HCT116 (cell line): ENCODE results near the gene TTC23L. TPM values are rescaled to one million over a fixed set of nuclear protein-coding genes. Genes with fewer than 3 reads are reported as not detected.

Source experiments
- ATAC-seq: fragments of 200-7000 bp; cut with Tn5 transposase; 2 replicates; pipeline ENCODE4 v1.9.1; 2020; ENCODE audit warnings: mild to moderate bottlenecking, moderate library complexity
- BruUV-seq: library from RNA; stranded (reverse); fragments of 400-500 nt; replicated peaks from 2 replicates; lab custom pipeline; 2021; lab: Mats Ljungman, UMichigan
- CTCF ChIA-PET: fragments of 300-600 bp; sonication (Branson Sonifier 250); formaldehyde crosslinking; loops from one replicate; lab custom pipeline; 2021; ENCODE audit warnings: antibody characterized with exemption; lab: Charles Lee
- POLR2A ChIA-PET: fragments of 300-600, 350-600 bp; sonication (Branson Sonifier 250); formaldehyde crosslinking; loops from one replicate; lab custom pipeline; 2021; ENCODE audit warnings: antibody characterized with exemption; lab: Charles Lee
- RAD21 ChIA-PET, 2 experiments: fragments of 300-600 bp; sonication (Branson Sonifier 250); formaldehyde crosslinking; loops; one replicate each; lab custom pipeline; 2023; ENCODE audit warnings: low total read pairs in 2 of 2; ENCODE audit not compliant: uncharacterized antibody in 2 of 2, unreplicated experiment in 2 of 2, low non-redundant PET in 1 of 2; lab: Charles Lee
- DNase-seq: peaks from one replicate; pipeline ENCODE4 v3.0.0-alpha.2; 2010; ENCODE audit warnings: low read depth, low spot score
- H2AFZ ChIP-seq: fragments of 200-600 bp; shearing (Covaris generic), sonication (generic); 2 replicates; pipeline ENCODE4 v1.6.1; 2017; ENCODE audit warnings: low read depth, mixed run types, mixed read lengths, antibody characterized with exemption, low read length; ENCODE audit not compliant: poor library complexity, severe bottlenecking
- H3K27ac ChIP-seq: 2 replicates; pipeline ENCODE4 v1.5.1; 2012; ENCODE audit warnings: low read depth, low read length
- H3K27me3 ChIP-seq: fragments of 200-600 bp; sonication (generic); 2 replicates; pipeline ENCODE4 v1.6.1; 2016; ENCODE audit warnings: mixed run types, low read length, mixed read lengths; ENCODE audit not compliant: insufficient read depth
- H3K36me3 ChIP-seq, 2 experiments: fragments of 200-500 bp in 1 of 2; fragments of 200-600 bp in 1 of 2; sonication (Bioruptor generic) in 1 of 2; sonication (generic) in 1 of 2; 2 replicates each; pipeline versions ENCODE4 v1.5.1 to v1.6.1; 2014 to 2016; ENCODE audit warnings: low read length in 2 of 2, inconsistent platforms in 1 of 2, mixed read lengths in 1 of 2, mixed run types in 1 of 2; ENCODE audit not compliant: insufficient read depth in 2 of 2, control insufficient read depth in 1 of 2
- H3K4me1 ChIP-seq, 2 experiments: fragments of 200-600 bp in 1 of 2; sonication (generic) in 1 of 2; 2 replicates each; pipeline versions ENCODE4 v1.5.1 to v1.6.1; 2012 to 2017; ENCODE audit warnings: low read length in 2 of 2, inconsistent platforms in 1 of 2, mild to moderate bottlenecking in 1 of 2, mixed read lengths in 1 of 2, mixed run types in 1 of 2, moderate library complexity in 1 of 2; ENCODE audit not compliant: insufficient read depth in 2 of 2, control insufficient read depth in 1 of 2
- H3K4me2 ChIP-seq: fragments of 200-600 bp; sonication (generic); 2 replicates; pipeline ENCODE4 v1.6.1; 2017; ENCODE audit warnings: mixed run types, low read length, mixed read lengths
- H3K4me3 ChIP-seq, 2 experiments: fragments of 200-600 bp in 1 of 2; sonication (generic) in 1 of 2; replicated peaks in 1 of 2; 2 replicates each; pipeline ENCODE4 v1.5.1; 2011 to 2016; ENCODE audit warnings: low read length in 2 of 2, control low read depth in 1 of 2, low read depth in 1 of 2, mild to moderate bottlenecking in 1 of 2, mixed read lengths in 1 of 2, mixed run types in 1 of 2
- H3K79me2 ChIP-seq: fragments of 200-600 bp; sonication (generic); 2 replicates; pipeline ENCODE4 v1.6.1; 2017; ENCODE audit warnings: mild to moderate bottlenecking, mixed run types, low read length, moderate library complexity, mixed read lengths; ENCODE audit not compliant: insufficient read depth
- H3K9ac ChIP-seq: fragments of 200-600 bp; sonication (generic); 2 replicates; pipeline ENCODE4 v1.6.1; 2016; ENCODE audit warnings: low read length, mixed read lengths
- H3K9me2 ChIP-seq: fragments of 200-600 bp; sonication (generic), shearing (Covaris generic); 2 replicates; pipeline ENCODE4 v1.6.1; 2017; ENCODE audit warnings: mixed run types, mild to moderate bottlenecking, moderate library complexity; ENCODE audit not compliant: insufficient read depth
- H3K9me3 ChIP-seq, 2 experiments: fragments of 200-500 bp in 1 of 2; fragments of 200-600 bp in 1 of 2; sonication (Bioruptor generic) in 1 of 2; sonication (generic) in 1 of 2; 2 replicates each; pipeline ENCODE4 v1.6.1; 2014 to 2017; ENCODE audit warnings: low read length in 2 of 2, mixed read lengths in 2 of 2, inconsistent platforms in 1 of 2, low read depth in 1 of 2, mild to moderate bottlenecking in 1 of 2, mixed run types in 1 of 2, moderate library complexity in 1 of 2; ENCODE audit not compliant: control insufficient read depth in 1 of 2, insufficient read depth in 1 of 2
- H4K20me1 ChIP-seq: fragments of 200-600 bp; sonication (generic), shearing (Covaris generic); 2 replicates; pipeline ENCODE4 v1.6.1; 2017; ENCODE audit warnings: mixed run types, mild to moderate bottlenecking, moderate library complexity; ENCODE audit not compliant: insufficient read depth
- CEBPB ChIP-seq: IDR thresholded peaks from 2 replicates; pipeline ENCODE4 v1.6.1; 2012; ENCODE audit warnings: low read depth
- CTCF ChIP-seq, 3 experiments: fragments of 200-600 bp in 1 of 3; sonication (generic) in 1 of 3; IDR thresholded peaks in 2 of 3; conservative IDR thresholded peaks in 1 of 3; 2 replicates each; pipeline ENCODE4 v1.5.1; 2012 to 2017; ENCODE audit warnings: low read depth in 2 of 3, low read length in 2 of 3, antibody characterized with exemption in 1 of 3, borderline replicate concordance in 1 of 3, control low read depth in 1 of 3, mild to moderate bottlenecking in 1 of 3, mixed read lengths in 1 of 3, mixed run types in 1 of 3, moderate library complexity in 1 of 3; ENCODE audit not compliant: insufficient read depth in 1 of 3
- ELF1 ChIP-seq: IDR thresholded peaks from 2 replicates; pipeline ENCODE4 v1.6.1; 2012; ENCODE audit warnings: low read depth, borderline replicate concordance
- EZH2 ChIP-seq: fragments of 200-600 bp; sonication (generic); IDR thresholded peaks from 2 replicates; pipeline ENCODE4 v1.6.1; 2017; ENCODE audit warnings: antibody characterized with exemption, mixed run types
- JUND ChIP-seq: IDR thresholded peaks from 2 replicates; pipeline ENCODE4 v1.6.1; 2012
- MAX ChIP-seq: IDR thresholded peaks from 2 replicates; pipeline ENCODE4 v1.6.1; 2012
- SIN3A ChIP-seq: IDR thresholded peaks from 2 replicates; pipeline ENCODE4 v1.6.1; 2012; ENCODE audit warnings: low read depth
- TCF7L2 ChIP-seq: IDR thresholded peaks from 2 replicates; pipeline ENCODE4 v1.7.0; 2011; ENCODE audit warnings: borderline replicate concordance, inconsistent platforms; ENCODE audit not compliant: insufficient read depth, insufficient read length; ENCODE audit errors: extremely low read depth
- ZBTB33 ChIP-seq: IDR thresholded peaks from 2 replicates; pipeline ENCODE4 v1.6.1; 2011; ENCODE audit warnings: mild to moderate bottlenecking, low read length, moderate library complexity; ENCODE audit not compliant: insufficient replicate concordance; ENCODE audit errors: extremely low read depth
- ZNF274 ChIP-seq: fragments of 200-500 bp; sonication (Bioruptor generic); IDR thresholded peaks from 2 replicates; pipeline ENCODE4 v1.6.1; 2014; ENCODE audit warnings: mild to moderate bottlenecking, low read depth, low read length, inconsistent platforms
- intact Hi-C: fragments of 100-400 bp; cut with micrococcal nuclease; formaldehyde crosslinking; loops from 2 replicates; pipeline ENCODE4 v1.10.0; 2022
- total RNA-seq: library from RNA; stranded (reverse); gene quantifications from one replicate; pipeline ENCODE4 v1.2.1, GENCODE V29; 2021; ENCODE audit not compliant: unreplicated experiment

The TTC23L gene
- total RNA-seq, 1 experiment from 2014 or later = 1.0 TPM

- H3K27ac ChIP-seq = no peak overlapping the region
- TF ChIP-seq CTCF (IDR thresholded peaks at IDR 0.05 in 2 of 3, conservative IDR thresholded peaks at IDR 0.05 in 1 of 3; ENCODE audit: borderline replicate concordance in 1 of 3, insufficient read depth in 1 of 3, low read depth in 2 of 3, low read length in 2 of 3) = no peak
- no peak for TF ChIP-seq ZNF274
- no peak for TF ChIP-seq EZH2
- TF ChIP-seq TCF7L2 = no peak
- TF ChIP-seq CEBPB = no peak
- TF ChIP-seq JUND = no peak
- no peak for TF ChIP-seq SIN3A
- no peak for TF ChIP-seq ZBTB33
- TF ChIP-seq MAX = no peak
- no peak for TF ChIP-seq ELF1
- TF ChIP-seq, all 23 proteins: peak for 0
- peaks cover 4% of the 10 kb centered on the region; the same call in 1 of the 2 replicates for H3K9me2 ChIP-seq
- H3K79me2 ChIP-seq = no peaks in the 10 kb centered on the region
- no peak overlapping the region for H3K4me3 ChIP-seq
- CTCF ChIA-PET = no interaction called here
- DNase-seq (no peak), ATAC-seq (no peak)
- no peak overlapping the region for H3K9ac ChIP-seq
- H2AFZ ChIP-seq = no peak overlapping the region
- H3K27me3 ChIP-seq = no peaks in the 10 kb centered on the region
- no peaks in the 10 kb centered on the region for H3K4me1 ChIP-seq
- no peaks in the 10 kb centered on the region for H3K36me3 ChIP-seq
- H3K9me3 ChIP-seq = no peaks in the 10 kb centered on the region
- H4K20me1 ChIP-seq = no peaks in the 10 kb centered on the region
- POLR2A ChIA-PET = no interaction called here
- H3K4me2 ChIP-seq = no peak overlapping the region
- RAD21 ChIA-PET = no interaction called here
- intact Hi-C loops = no loop called here
- no TSS peak for BruUV-seq
These were observed 8.1 kb downstream of the TTC23L start for GRCh38 chr5:34847056-34847455.
